ENCODE data around the gene ITSN1.
"Not testable (repeated sequence)": the region's sequence is repeated elsewhere in the genome, so short reads cannot be mapped to it uniquely, and the experiment has no call there.

ITSN1 gene

GRCh38 chr21:33650929-33651509 is 8.7 kb downstream of the ITSN1 start:
- no peak for DNase-seq (ENCODE audit: low read depth in 1 of 2, low spot score in 1 of 2)

GRCh38 chr21:33651965-33652680 is 9.8 kb downstream of the ITSN1 start:
- no peak for DNase-seq (ENCODE audit: low read depth in 1 of 2, low spot score in 1 of 2)

GRCh38 chr21:33654412-33654811 is 12.1 kb downstream of the ITSN1 start:
- no peak for DNase-seq (ENCODE audit: low read depth in 1 of 2, low spot score in 1 of 2)

- no peak for DNase-seq (ENCODE audit: low read depth in 1 of 2, low spot score in 1 of 2)
These were observed 13.4 kb downstream of the ITSN1 start for GRCh38 chr21:33655588-33656221.

- DNase-seq (ENCODE audit: low read depth in 1 of 2, low spot score in 1 of 2) = no peak
These were observed 15.0 kb downstream of the ITSN1 start for GRCh38 chr21:33657124-33657820.

- no peak for DNase-seq (ENCODE audit: low read depth in 1 of 2, low spot score in 1 of 2)
These were observed 16.7 kb downstream of the ITSN1 start for GRCh38 chr21:33658919-33659567.

- no peak for DNase-seq (ENCODE audit: low read depth in 1 of 2, low spot score in 1 of 2)
These were observed 17.3 kb downstream of the ITSN1 start for GRCh38 chr21:33659568-33659949.

- no peak for DNase-seq (ENCODE audit: low read depth in 1 of 2, low spot score in 1 of 2)
These were observed 18.1 kb downstream of the ITSN1 start for GRCh38 chr21:33660406-33660805.

GRCh38 chr21:33661146-33661545 is 18.8 kb downstream of the ITSN1 start:
- DNase-seq (ENCODE audit: low read depth in 1 of 2, low spot score in 1 of 2) = no peak

GRCh38 chr21:33662046-33662445 is 19.7 kb downstream of the ITSN1 start:
- no peak for DNase-seq (ENCODE audit: low read depth in 1 of 2, low spot score in 1 of 2)

- DNase-seq (ENCODE audit: low read depth in 1 of 2, low spot score in 1 of 2) = no peak
These were observed 20.9 kb downstream of the ITSN1 start for GRCh38 chr21:33663241-33663640.

- DNase-seq (ENCODE audit: low read depth in 1 of 2, low spot score in 1 of 2) = no peak
These were observed 21.8 kb downstream of the ITSN1 start for GRCh38 chr21:33664135-33664534.

- DNase-seq (ENCODE audit: low read depth in 1 of 2, low spot score in 1 of 2) = no peak
These were observed 23.9 kb downstream of the ITSN1 start for GRCh38 chr21:33666153-33666552.

GRCh38 chr21:33667636-33668035 is 25.3 kb downstream of the ITSN1 start:
- no peak for DNase-seq (ENCODE audit: low read depth in 1 of 2, low spot score in 1 of 2)

GRCh38 chr21:33668180-33668579 is 25.9 kb downstream of the ITSN1 start:
- DNase-seq (ENCODE audit: low read depth in 1 of 2, low spot score in 1 of 2) = no peak

- DNase-seq (ENCODE audit: low read depth in 1 of 2, low spot score in 1 of 2) = no peak
These were observed 26.3 kb downstream of the ITSN1 start for GRCh38 chr21:33668620-33669019.

- no peak for DNase-seq (ENCODE audit: low read depth in 1 of 2, low spot score in 1 of 2)
These were observed 28.0 kb downstream of the ITSN1 start for GRCh38 chr21:33670076-33670978.

- no peak for DNase-seq (ENCODE audit: low read depth in 1 of 2, low spot score in 1 of 2)
These were observed 31.2 kb downstream of the ITSN1 start for GRCh38 chr21:33673473-33673872.

GRCh38 chr21:33674226-33674625 is 31.9 kb downstream of the ITSN1 start:
- DNase-seq (ENCODE audit: low read depth in 1 of 2, low spot score in 1 of 2) = no peak

GRCh38 chr21:33676666-33677065 is 34.4 kb downstream of the ITSN1 start:
- DNase-seq (ENCODE audit: low read depth in 1 of 2, low spot score in 1 of 2) = not testable (repeated sequence)
